GM13977 (cell line): ENCODE data around the gene CCDC187.

Experiments
- DNase-seq: peaks from one replicate; pipeline ENCODE4 v3.0.0; 2012; ENCODE audit warnings: low spot score
- in situ Hi-C: fragments of 300-500 bp; cut with MboI; formaldehyde crosslinking; loops from one replicate; pipeline ENCODE4 v1.12.0; 2022; ENCODE audit warnings: low sequenced_read_pairs, low pct_unique_long_range_greater_than_20kb, mixed read lengths, inconsistent platforms; ENCODE audit not compliant: unreplicated experiment
- TF ChIP-seq, protein P1 (sequence below): IDR thresholded peaks from 2 replicates; pipeline ENCODE4 v1.5.1; 2012; ENCODE audit warnings: mild to moderate bottlenecking, control low read depth; ENCODE audit not compliant: insufficient read depth; ENCODE audit errors: extremely low read depth, missing control alignments

Gene CCDC187

DNA sequence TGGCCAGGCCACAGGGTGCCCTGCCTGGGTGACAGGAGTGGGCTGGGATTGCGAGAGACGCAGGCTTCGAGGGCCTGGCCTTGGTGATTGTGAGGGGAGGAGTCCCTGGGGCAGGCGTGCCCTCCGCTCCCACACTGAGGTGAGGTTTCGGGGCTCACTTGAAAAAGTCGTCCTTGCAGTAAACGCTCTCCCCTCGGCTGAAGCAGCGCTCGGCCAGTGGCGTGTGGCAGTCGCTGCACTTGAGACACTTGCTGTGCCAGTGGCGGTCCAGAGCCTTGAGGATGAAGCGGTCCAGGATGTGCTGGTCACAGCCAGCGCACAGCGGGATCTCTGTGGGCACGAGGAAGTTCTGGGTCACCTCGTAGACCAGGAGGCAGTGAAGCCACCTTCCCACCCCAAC is 103.5 kb downstream of the CCDC187 start:
- in situ Hi-C loops, result no loop called here
- TF ChIP-seq, protein P1, sequence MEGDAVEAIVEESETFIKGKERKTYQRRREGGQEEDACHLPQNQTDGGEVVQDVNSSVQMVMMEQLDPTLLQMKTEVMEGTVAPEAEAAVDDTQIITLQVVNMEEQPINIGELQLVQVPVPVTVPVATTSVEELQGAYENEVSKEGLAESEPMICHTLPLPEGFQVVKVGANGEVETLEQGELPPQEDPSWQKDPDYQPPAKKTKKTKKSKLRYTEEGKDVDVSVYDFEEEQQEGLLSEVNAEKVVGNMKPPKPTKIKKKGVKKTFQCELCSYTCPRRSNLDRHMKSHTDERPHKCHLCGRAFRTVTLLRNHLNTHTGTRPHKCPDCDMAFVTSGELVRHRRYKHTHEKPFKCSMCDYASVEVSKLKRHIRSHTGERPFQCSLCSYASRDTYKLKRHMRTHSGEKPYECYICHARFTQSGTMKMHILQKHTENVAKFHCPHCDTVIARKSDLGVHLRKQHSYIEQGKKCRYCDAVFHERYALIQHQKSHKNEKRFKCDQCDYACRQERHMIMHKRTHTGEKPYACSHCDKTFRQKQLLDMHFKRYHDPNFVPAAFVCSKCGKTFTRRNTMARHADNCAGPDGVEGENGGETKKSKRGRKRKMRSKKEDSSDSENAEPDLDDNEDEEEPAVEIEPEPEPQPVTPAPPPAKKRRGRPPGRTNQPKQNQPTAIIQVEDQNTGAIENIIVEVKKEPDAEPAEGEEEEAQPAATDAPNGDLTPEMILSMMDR, result no peak
- DNase-seq, result no peak
